GM19193 (cell line): ENCODE results near the gene GRIA2.

Source experiments
- POLR2A ChIP-seq: IDR thresholded peaks from 4 replicates; pipeline ENCODE4 v1.6.1; 2011; ENCODE audit not compliant: insufficient read depth, insufficient read length; ENCODE audit errors: extremely low read depth

The GRIA2 gene

GRCh38 chr4:157220371-157220881 is at the start of gene GRIA2:
Gene GRIA2, plus strand, starts transcription at chr4:157220728. Its CDS starts 315 bp downstream, at chr4:157221043.
- no peak for TF ChIP-seq POLR2A

DNA sequence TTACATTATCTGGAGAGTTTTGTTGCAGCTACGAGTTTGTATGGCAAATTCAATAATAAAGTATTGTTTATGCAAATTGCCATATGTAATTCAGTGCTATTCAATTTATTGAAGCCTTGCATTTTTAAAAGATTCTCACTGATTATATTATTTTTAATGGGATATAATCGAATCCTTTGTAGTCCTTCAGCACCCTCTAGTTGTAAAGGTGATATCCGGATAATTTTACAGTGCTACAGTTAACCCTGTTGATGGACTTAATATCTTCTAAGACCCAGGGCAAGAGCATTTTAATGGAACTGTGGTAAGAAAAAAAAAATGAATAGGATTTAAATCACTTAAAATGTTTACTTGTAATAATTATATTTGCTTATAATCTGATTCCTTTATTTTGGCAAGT is 48.5 kb upstream of the GRIA2 start:
- no peak for TF ChIP-seq POLR2A

- TF ChIP-seq POLR2A, result no peak
These were observed 36.2 kb upstream of the GRIA2 start for GRCh38 chr4:157184300-157184699.

GRCh38 chr4:157185363-157185762 is 35.2 kb upstream of the GRIA2 start:
- TF ChIP-seq POLR2A, result no peak

- no peak for TF ChIP-seq POLR2A
These were observed 25.2 kb upstream of the GRIA2 start for GRCh38 chr4:157195374-157195773.

GRCh38 chr4:157196046-157196445 is 24.5 kb upstream of the GRIA2 start:
- no peak for TF ChIP-seq POLR2A

DNA sequence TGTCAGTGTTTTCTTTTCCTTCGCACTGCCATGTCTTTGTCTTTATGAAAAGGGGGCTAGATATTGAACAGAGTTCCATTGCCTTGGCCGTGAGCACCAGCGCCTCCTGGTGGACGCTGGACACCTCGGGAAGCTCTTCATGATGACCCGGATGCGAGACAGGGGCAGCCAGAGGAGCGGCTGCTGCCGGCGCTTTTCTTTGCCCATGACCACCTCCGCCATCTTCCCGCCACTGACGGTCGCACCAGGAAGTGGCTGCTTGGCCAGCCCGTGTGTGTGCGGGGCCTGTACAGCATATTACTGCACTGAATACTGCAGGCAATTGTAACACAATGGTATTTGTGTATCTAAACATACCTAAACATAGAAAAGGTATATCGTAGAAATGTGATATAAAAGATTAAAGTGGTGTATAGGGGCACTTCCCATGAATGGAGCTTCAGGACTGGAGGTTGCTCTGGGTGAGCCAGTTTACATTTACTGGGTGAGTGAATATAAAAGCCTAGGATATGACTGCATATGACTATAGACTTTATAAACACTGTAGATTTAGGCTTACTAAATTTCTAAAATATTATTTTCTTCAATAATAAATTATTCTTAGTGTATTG is 15.8 kb upstream of the GRIA2 start:
- TF ChIP-seq POLR2A, result no peak

DNA sequence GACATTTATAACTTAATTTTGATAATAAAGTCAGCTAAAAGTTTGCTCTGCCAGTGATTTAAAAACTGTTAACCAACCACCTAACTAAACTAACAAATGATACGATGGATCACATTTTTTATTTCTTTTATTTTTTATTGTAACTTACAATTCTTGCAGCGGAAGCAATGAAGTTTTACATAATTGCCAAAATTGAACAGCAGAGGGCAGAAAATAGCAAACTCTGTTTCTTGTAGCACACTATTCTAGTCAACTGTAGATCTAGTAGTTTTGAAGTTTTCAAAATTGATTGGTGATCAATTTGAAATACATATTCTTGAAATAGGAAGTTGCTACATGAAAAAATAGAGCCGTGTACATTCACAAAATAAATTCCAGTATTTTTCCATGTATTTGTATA is 2.8 kb upstream of the GRIA2 start:
- TF ChIP-seq POLR2A, result no peak

- no peak for TF ChIP-seq POLR2A
These were observed 687 bp upstream of the GRIA2 start for GRCh38 chr4:157219711-157220370.

DNA sequence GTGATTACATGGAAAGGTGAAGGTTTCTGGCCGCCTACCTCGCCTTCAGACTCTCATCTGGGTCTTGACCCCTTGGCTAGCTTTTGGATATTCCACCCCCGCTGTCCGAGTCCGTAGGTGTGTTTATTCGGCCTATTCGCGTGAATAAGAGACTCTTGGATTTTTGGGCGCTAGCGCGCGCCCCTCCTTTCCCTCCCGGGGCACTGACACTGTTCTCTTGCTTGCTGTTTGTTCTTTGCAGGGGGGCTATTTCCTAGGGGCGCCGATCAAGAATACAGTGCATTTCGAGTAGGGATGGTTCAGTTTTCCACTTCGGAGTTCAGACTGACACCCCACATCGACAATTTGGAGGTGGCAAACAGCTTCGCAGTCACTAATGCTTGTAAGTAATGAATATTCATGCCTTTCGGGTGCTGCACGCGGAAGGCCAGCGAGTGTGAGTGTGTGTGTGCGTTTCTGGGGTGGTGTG is 932 bp downstream of the GRIA2 start:
- no peak for TF ChIP-seq POLR2A

GRCh38 chr4:157221895-157222770 is 1.6 kb downstream of the GRIA2 start:
- no peak for TF ChIP-seq POLR2A

- no peak for TF ChIP-seq POLR2A
These were observed 2.2 kb downstream of the GRIA2 start for GRCh38 chr4:157222771-157223160.

- no peak for TF ChIP-seq POLR2A
These were observed 2.9 kb downstream of the GRIA2 start for GRCh38 chr4:157223456-157223855.

DNA sequence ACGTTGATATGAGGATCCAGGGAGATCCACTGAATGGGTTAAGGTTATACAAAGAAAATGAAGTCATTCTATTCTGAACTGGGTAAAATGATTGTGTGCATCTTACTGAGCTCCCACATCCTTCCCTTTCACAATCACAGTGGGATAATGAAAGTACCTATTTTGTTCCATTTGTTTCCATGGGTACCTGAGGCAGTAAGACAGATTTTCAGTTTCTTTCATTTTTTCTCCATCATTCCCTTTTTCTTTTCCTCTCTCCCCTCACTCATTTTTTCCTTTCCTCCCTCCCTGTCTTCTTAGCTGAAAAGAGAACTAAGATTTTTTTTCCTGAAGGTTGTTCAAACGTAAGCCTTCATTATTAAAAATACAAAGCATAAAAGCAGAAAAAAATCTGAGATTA is 4.6 kb downstream of the GRIA2 start:
- TF ChIP-seq POLR2A, result no peak

GRCh38 chr4:157226035-157226434 is 5.5 kb downstream of the GRIA2 start:
- TF ChIP-seq POLR2A, result no peak
